ENCODE data around the gene CACNG8. TPM values are rescaled to one million over a fixed set of nuclear protein-coding genes. Genes with fewer than 3 reads are reported as not detected.

CACNG8 gene
- polyA plus RNA-seq, 1 experiment: 0.01 TPM

GRCh38 chr19:53981376-53981951, 18.7 kb downstream of the CACNG8 start:
- Histone ChIP-seq H3K27me3 (ENCODE audit: control insufficient read depth, insufficient read depth, low read length) (peaks cover 7% of the 10 kb centered on the region; the same call in 1 of the 2 replicates), H3K36me3 (ENCODE audit: control insufficient read depth, insufficient read depth, low read length) (no peaks in the 10 kb centered on the region), H3K4me3 (ENCODE audit: low read depth, low read length) (no peak overlapping the region)
- TF ChIP-seq CTCF (IDR thresholded peaks at IDR 0.05; ENCODE audit: insufficient read depth, low read depth, low read length): no peak
- ChIA-PET CTCF (interaction anchor here (1.6 kb wide), 1 partner anchor 42 kb away, joined by 5 read pairs; no protein-coding TSS in a partner anchor), POLR2A (no interaction called here)
- DNase-seq (ENCODE audit: low read depth): no peak

DNA sequence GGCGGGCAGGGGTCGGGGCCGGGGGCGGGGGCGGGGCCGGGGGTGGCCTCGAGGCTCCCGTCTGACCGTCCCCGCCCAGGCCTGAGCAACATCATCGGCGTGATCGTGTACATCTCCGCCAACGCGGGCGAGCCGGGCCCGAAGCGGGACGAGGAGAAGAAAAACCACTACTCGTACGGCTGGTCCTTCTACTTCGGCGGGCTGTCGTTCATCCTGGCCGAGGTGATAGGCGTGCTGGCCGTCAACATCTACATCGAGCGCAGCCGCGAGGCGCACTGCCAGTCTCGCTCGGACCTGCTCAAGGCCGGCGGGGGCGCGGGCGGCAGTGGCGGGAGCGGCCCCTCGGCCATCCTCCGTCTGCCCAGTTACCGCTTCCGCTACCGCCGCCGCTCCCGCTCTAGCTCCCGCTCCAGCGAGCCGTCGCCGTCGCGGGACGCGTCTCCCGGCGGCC, 19.3 kb downstream of the CACNG8 start:
- POLR2A ChIA-PET: no interaction called here
- Histone ChIP-seq H3K4me3 (ENCODE audit: low read depth, low read length) (peak overlapping the region; percentile 27), H3K27me3 (ENCODE audit: control insufficient read depth, insufficient read depth, low read length) (peaks cover 7% of the 10 kb centered on the region; the same call in 1 of the 2 replicates), H3K36me3 (ENCODE audit: control insufficient read depth, insufficient read depth, low read length) (no peaks in the 10 kb centered on the region)
- DNase-seq (ENCODE audit: low read depth): no peak
- CTCF ChIA-PET: no interaction called here
- no peak for TF ChIP-seq CTCF (IDR thresholded peaks at IDR 0.05; ENCODE audit: insufficient read depth, low read depth, low read length)

DNA sequence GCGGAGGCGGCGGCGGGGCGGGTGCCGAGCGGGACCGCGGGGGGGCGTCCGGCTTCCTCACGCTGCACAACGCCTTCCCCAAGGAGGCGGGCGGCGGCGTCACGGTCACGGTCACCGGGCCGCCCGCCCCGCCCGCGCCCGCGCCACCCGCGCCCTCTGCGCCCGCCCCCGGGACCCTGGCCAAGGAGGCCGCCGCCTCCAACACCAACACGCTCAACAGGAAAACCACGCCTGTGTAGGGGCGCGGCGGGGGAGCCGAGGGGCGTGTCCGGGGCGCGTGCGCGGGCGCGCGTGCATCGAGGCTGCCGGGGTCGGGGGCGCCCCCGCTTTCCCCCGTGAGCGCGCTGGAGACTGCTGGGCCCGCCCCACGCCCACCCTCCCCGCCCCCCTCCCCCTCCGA, 19.9 kb downstream of the CACNG8 start:
- no peak for TF ChIP-seq CTCF (IDR thresholded peaks at IDR 0.05; ENCODE audit: insufficient read depth, low read depth, low read length)
- H3K27me3 ChIP-seq (ENCODE audit: control insufficient read depth, insufficient read depth, low read length): peaks cover 7% of the 10 kb centered on the region; the same call in 1 of the 2 replicates
- ChIA-PET CTCF (no interaction called here), POLR2A (no interaction called here)
- DNase-seq (ENCODE audit: low read depth): no peak
- H3K36me3 ChIP-seq (ENCODE audit: control insufficient read depth, insufficient read depth, low read length): no peaks in the 10 kb centered on the region
- no peak overlapping the region for H3K4me3 ChIP-seq (ENCODE audit: low read depth, low read length)

DNA sequence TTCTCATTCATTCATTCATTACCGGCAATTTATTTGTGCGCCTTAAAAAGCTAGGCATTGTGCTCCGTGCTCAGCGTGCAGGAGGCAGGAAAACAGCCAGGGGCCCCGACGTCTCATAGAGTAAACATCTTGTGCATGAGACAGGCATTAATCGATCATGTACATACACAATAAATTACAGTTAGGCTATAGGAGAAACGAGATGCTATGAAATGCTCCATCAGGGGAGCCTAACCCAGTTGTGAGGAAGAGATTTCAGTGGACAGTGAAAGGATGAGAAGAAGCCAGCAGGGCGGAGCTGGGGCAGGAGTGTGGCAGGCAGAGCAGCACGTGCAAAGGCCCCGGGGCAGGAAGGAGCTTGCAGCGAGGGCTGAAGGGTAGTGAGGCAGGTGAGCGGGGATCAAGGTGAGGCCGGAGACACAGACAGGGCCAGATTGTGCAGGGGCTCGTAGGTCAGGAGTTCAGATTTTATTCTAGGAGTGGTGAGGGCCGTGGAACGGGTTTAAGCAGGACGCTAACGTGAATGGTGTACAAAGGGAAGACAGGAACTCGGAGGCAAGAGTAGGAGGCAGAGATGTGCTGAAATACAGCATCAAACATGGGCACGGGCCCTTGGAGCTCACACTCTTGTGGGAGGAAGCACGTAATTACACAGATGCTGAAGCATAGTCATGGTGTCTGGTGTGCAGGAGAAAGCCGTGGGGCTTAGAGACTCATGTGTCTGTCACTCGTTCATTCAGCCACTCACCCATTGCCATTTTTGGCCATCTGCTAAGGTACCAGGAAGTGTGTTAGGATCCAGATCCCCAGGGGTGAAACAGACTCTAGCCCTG, 20.9 kb downstream of the CACNG8 start:
- DNase-seq (ENCODE audit: low read depth): no peak
- POLR2A ChIA-PET: no interaction called here
- Histone ChIP-seq H3K36me3 (ENCODE audit: control insufficient read depth, insufficient read depth, low read length) (no peaks in the 10 kb centered on the region), H3K27me3 (ENCODE audit: control insufficient read depth, insufficient read depth, low read length) (peaks cover 8% of the 10 kb centered on the region; the same call in 1 of the 2 replicates), H3K4me3 (ENCODE audit: low read depth, low read length) (no peak overlapping the region)
- CTCF ChIA-PET: interaction anchor here (0.6 kb wide), 1 partner anchor 73 kb away, joined by 3 read pairs; no protein-coding TSS in a partner anchor
- TF ChIP-seq CTCF (IDR thresholded peaks at IDR 0.05; ENCODE audit: insufficient read depth, low read depth, low read length): no peak

- POLR2A ChIA-PET: no interaction called here
- CTCF ChIA-PET: interaction anchor here (0.7 kb wide), 1 partner anchor 18 kb away, joined by 3 read pairs; no protein-coding TSS in a partner anchor
- TF ChIP-seq CTCF (IDR thresholded peaks at IDR 0.05; ENCODE audit: insufficient read depth, low read depth, low read length): no peak
- no peak overlapping the region for H3K4me3 ChIP-seq (ENCODE audit: low read depth, low read length)
- no peak for DNase-seq (ENCODE audit: low read depth)
- no peaks in the 10 kb centered on the region for H3K36me3 ChIP-seq (ENCODE audit: control insufficient read depth, insufficient read depth, low read length)
- H3K27me3 ChIP-seq (ENCODE audit: control insufficient read depth, insufficient read depth, low read length): peaks cover 4% of the 10 kb centered on the region; the same call in 1 of the 2 replicates
Observed at GRCh38 chr19:53985863-53986262, 23.1 kb downstream of the CACNG8 start.
